Prostate gland (tissue), 2 donors: ENCODE results near the gene CLDND2. TPM values are rescaled to one million over a fixed set of nuclear protein-coding genes. Genes with fewer than 3 reads are reported as not detected.
A peak's percentile ranks its signal among the peaks of the same experiment; 100 is the strongest.

Source experiments
- DNase-seq: peaks from one replicate; pipeline ENCODE4 v3.0.0-alpha.2; 2019; ENCODE audit warnings: low spot score
- H3K27ac ChIP-seq, 2 donors: fragments of 200-600 bp; sonication (generic); 2 replicates each; pipeline ENCODE4 v1.5.1; 2017 to 2019
- H3K27me3 ChIP-seq: fragments of 200-600 bp; sonication (generic); replicated peaks from 2 replicates; pipeline ENCODE4 v1.5.1; 2019; ENCODE audit not compliant: insufficient read depth
- H3K36me3 ChIP-seq, 2 donors: fragments of 200-600 bp; sonication (generic); 1 replicate in 1 of 2; 2 replicates in 1 of 2; pipeline versions ENCODE4 v1.5.1 to v1.8.1; 2017 to 2019
- H3K4me1 ChIP-seq: fragments of 200-600 bp; sonication (generic); replicated peaks from 2 replicates; pipeline ENCODE4 v1.5.1; 2019
- H3K4me3 ChIP-seq, 2 donors: fragments of 200-600 bp; sonication (generic); 2 replicates each; pipeline ENCODE4 v1.5.1; 2017 to 2019
- H3K9me3 ChIP-seq: fragments of 200-600 bp; sonication (generic); 2 replicates; pipeline ENCODE4 v1.5.1; 2017
- POLR2A ChIP-seq: fragments of 450-650 bp; IDR thresholded peaks from one replicate; pipeline ENCODE4 v1.6.1; 2016; ENCODE audit warnings: antibody characterized with exemption, mild to moderate bottlenecking
- POLR2AphosphoS5 ChIP-seq: sonication (generic); formaldehyde crosslinking; IDR thresholded peaks from one replicate; pipeline ENCODE4 v1.6.1; 2017; ENCODE audit warnings: antibody characterized with exemption
- WGBS: methylation state at CpG from one replicate; pipeline ENCODE4 v1.1.5; 2018; 5-methylcytosine and 5-hydroxymethylcytosine counted together
- intact Hi-C: fragments of 100-400 bp; cut with DNase I; formaldehyde crosslinking; loops from one replicate; pipeline ENCODE4 v1.14.2; 2022
- total RNA-seq, 2 donors: library from RNA; depleted of rRNA; stranded (reverse); fragments of >200 nt; gene quantifications; one replicate each; pipeline ENCODE4 v1.1.0, GENCODE V29; 2016
- TF ChIP-seq, protein P1 (sequence below), 4 experiments: fragments of 200-600 bp in 2 of 4; fragments of 450-650 bp in 2 of 4; sonication (generic) in 2 of 4; IDR thresholded peaks; 1 replicate in 3 of 4; 2 replicates in 1 of 4; pipeline ENCODE4 v1.5.1; 2016 to 2019; ENCODE audit warnings: antibody characterized with exemption in 4 of 4, mild to moderate bottlenecking in 2 of 4, moderate library complexity in 2 of 4

Gene CLDND2
- total RNA-seq, 2 donors from 2014 or later: 4.2 TPM; not detected in 1

DNA sequence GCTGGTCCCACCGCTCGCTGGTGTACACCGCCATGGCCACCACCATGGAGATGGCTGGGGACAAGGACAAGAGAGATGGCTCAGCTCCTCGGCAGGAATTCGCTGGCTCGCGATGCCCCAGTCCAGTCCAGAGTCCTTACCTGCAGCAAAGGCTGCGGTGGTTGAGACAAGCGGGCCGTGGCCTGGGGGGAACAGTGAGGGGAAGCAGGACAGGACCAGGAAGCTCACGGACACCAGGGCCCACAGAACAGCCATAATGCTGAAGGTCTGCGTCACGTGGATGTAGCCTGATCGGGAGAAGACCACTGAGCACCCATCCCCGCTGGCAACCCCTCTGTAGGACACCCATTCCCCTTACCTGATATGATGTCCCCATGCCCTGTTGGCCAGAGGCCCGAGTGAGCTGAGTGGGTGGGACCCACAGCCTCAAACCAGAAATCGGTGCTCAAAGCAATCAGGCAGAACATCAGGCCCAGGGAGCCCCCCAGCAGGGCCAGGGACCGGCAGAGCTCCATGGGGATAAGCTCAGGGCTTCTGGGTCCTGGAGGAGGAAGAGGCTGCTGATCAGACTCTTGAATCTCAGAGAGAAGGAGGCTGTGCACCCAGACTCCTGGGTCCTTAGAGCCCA is 3.3 kb upstream of the CLDND2 start:
- 80% methylated on average over 18 of the region's 18 CpGs for WGBS
- Histone ChIP-seq H3K36me3 (no peaks in the 10 kb centered on the region), H3K4me1 (no peaks in the 10 kb centered on the region), H3K27me3 (no peaks in the 10 kb centered on the region), H3K4me3 (no peak overlapping the region), H3K27ac (no peak overlapping the region), H3K9me3 (no peaks in the 10 kb centered on the region)
- intact Hi-C loops: no loop called here
- TF ChIP-seq, protein P1, sequence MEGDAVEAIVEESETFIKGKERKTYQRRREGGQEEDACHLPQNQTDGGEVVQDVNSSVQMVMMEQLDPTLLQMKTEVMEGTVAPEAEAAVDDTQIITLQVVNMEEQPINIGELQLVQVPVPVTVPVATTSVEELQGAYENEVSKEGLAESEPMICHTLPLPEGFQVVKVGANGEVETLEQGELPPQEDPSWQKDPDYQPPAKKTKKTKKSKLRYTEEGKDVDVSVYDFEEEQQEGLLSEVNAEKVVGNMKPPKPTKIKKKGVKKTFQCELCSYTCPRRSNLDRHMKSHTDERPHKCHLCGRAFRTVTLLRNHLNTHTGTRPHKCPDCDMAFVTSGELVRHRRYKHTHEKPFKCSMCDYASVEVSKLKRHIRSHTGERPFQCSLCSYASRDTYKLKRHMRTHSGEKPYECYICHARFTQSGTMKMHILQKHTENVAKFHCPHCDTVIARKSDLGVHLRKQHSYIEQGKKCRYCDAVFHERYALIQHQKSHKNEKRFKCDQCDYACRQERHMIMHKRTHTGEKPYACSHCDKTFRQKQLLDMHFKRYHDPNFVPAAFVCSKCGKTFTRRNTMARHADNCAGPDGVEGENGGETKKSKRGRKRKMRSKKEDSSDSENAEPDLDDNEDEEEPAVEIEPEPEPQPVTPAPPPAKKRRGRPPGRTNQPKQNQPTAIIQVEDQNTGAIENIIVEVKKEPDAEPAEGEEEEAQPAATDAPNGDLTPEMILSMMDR (IDR thresholded peaks at IDR 0.05): no peak
- TF ChIP-seq POLR2AphosphoS5 (no peak), POLR2A (no peak)
- no peak for DNase-seq

DNA sequence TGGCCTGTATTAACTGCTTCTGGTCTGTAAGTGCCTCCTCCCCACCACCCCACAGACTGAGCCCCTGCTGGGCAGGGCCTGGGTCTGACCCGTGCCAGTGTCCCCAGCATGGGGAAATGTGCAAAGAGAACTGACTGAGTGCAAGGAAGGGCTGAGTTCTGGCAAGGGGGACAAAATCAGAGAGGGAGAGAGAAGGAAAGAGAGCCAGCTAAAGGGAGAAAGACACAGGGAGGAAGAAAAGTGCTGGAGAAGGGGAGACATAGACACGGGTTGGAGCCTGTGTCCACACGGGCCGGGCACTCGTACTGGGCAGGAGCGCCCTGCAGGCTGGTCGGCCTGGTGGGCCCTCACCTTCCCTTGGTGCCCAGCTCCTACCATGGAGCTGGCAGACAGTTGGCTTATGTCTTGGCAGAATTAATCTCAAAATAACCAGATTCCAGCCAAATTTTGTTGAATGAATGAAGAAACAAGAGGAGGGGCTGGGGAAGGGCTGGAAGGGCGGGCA is 2.4 kb upstream of the CLDND2 start:
- intact Hi-C loops: no loop called here
- no peaks in the 10 kb centered on the region for H3K4me1 ChIP-seq
- DNase-seq: no peak
- H3K36me3 ChIP-seq: no peaks in the 10 kb centered on the region
- no peaks in the 10 kb centered on the region for H3K9me3 ChIP-seq
- H3K27ac ChIP-seq: no peak overlapping the region
- no peaks in the 10 kb centered on the region for H3K27me3 ChIP-seq
- 69% methylated on average over 8 of the region's 8 CpGs for WGBS
- TF ChIP-seq POLR2A: no peak
- TF ChIP-seq POLR2AphosphoS5: no peak
- TF ChIP-seq, protein P1 (IDR thresholded peaks at IDR 0.05): no peak
- H3K4me3 ChIP-seq: no peak overlapping the region

DNA sequence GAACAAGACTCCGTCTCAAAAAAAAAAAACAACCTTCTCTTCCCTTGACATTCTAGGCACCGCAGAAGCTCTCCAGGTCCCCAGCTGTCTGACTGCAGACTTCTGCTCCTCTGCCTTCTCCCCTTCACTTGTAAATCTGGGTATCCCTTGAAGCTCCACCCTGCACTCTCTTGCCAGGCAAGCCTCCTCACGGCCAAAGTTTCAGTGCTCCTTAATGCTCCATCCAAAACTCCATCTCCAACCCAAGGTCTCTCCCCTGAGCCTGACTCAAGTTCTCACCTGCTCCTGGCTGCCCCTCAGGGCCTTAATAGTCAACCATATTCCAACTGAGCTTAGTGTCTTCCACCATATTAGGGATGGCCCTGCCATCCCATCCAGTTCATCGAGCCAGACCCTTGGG is 1.4 kb upstream of the CLDND2 start:
- no peak for TF ChIP-seq POLR2A
- TF ChIP-seq, protein P1 (IDR thresholded peaks at IDR 0.05): no peak
- intact Hi-C loops: no loop called here
- no peak overlapping the region for H3K4me3 ChIP-seq
- DNase-seq: no peak
- H3K36me3 ChIP-seq: no peaks in the 10 kb centered on the region
- H3K27ac ChIP-seq: no peak overlapping the region
- no peaks in the 10 kb centered on the region for H3K27me3 ChIP-seq
- 68% methylated on average over 4 of the region's 4 CpGs for WGBS
- no peaks in the 10 kb centered on the region for H3K9me3 ChIP-seq
- H3K4me1 ChIP-seq: no peaks in the 10 kb centered on the region

DNA sequence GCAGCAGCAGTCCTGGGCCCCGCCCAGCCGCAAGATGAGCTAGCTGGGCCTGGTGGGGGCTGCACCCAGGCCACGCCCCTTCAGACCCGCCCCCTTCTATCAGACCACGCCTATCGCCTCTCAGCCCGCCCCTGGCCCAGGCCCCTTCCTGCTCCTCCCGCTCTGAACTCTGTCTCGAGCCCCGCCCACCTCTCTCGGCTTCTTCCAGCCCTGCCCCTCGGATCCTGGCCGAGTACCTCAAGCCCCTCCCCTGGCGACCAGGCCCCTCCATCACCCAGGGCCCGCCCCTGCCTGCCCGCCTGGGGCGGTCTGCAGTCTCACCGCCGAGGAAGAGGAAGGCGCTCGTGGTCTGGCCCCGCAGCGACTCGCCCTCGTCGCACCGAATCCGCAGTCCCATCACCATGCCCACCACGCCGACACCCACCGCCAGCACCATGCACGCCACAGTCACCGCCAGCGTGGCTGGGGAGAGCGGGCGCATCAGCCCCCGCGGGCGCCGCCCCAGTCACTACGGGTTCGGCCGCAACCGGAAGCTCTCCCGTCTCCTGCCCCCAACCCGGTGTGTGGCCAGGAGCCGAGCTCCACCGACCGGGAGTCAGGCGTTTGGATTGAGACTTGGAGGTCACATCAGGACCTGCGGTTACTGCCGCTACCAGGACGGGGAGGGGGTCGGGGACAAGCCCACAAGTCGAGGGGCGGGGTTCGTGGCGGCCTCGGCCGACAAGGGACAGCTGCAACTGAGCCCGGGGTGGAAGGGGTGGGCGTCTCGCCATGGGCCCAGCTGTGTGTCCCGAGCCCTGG is 1.0 kb downstream of the CLDND2 start:
- peak; percentile 90 for TF ChIP-seq POLR2AphosphoS5
- TF ChIP-seq POLR2A: peak; percentile 1
- TF ChIP-seq, protein P1 (IDR thresholded peaks at IDR 0.05): peak in 1 of 4 experiments; percentile 31
- H3K27me3 ChIP-seq: no peaks in the 10 kb centered on the region
- no peaks in the 10 kb centered on the region for H3K36me3 ChIP-seq
- intact Hi-C loops: loop anchor here (2.0 to 5.0 kb wide), 2 partner anchors 27 to 335 kb away; no protein-coding TSS in a partner anchor
- peak overlapping the region; percentile 85 to 86 for H3K27ac ChIP-seq
- H3K4me3 ChIP-seq: peak overlapping the region; percentile 61 to 76
- peak; percentile 98 for DNase-seq
- H3K9me3 ChIP-seq: no peaks in the 10 kb centered on the region
- peaks cover 8% of the 10 kb centered on the region for H3K4me1 ChIP-seq
- under 1% methylated on average over 57 of the region's 64 CpGs for WGBS
